Tibial artery (tissue), 4 donors: ENCODE measurements around the gene SEPTIN10.
A peak's percentile ranks its signal among the peaks of the same experiment; 100 is the strongest.
"Not testable (repeated sequence)": the region's sequence is repeated elsewhere in the genome, so short reads cannot be mapped to it uniquely, and the experiment has no call there.

Experiments
- DNase-seq, 2 donors: peaks; one replicate each; pipeline ENCODE4 v3.0.0-alpha.2; 2019
- H3K27ac ChIP-seq, 2 donors: fragments of 200-600 bp; sonication (generic) in 1 of 2; 1 replicate in 1 of 2; 2 replicates in 1 of 2; pipeline ENCODE4 v1.5.1; 2018 to 2019; ENCODE audit warnings: mild to moderate bottlenecking in 1 of 2
- H3K27me3 ChIP-seq, 2 donors: fragments of 200-600 bp; sonication (generic) in 1 of 2; one replicate each; pipeline versions ENCODE4 v1.5.1 to v1.6.0; 2016 to 2019
- H3K36me3 ChIP-seq, 3 donors: fragments of 200-600 bp; sonication (generic) in 2 of 3; one replicate each; pipeline ENCODE4 v1.5.1; 2016 to 2019; ENCODE audit warnings: mild to moderate bottlenecking in 2 of 3
- H3K4me1 ChIP-seq, 4 donors: fragments of 200-600 bp; sonication (generic) in 2 of 4; 1 replicate in 3 of 4; 2 replicates in 1 of 4; pipeline ENCODE4 v1.5.1; 2016 to 2019
- H3K4me3 ChIP-seq, 2 donors: fragments of 200-600 bp; sonication (generic) in 1 of 2; 1 replicate in 1 of 2; 2 replicates in 1 of 2; pipeline ENCODE4 v1.5.1; 2018 to 2019; ENCODE audit warnings: mild to moderate bottlenecking in 2 of 2
- H3K9me3 ChIP-seq, 3 donors: fragments of 200-600 bp; sonication (generic) in 1 of 3; one replicate each; pipeline ENCODE4 v1.5.1; 2016 to 2019
- CTCF ChIP-seq, 2 experiments: fragments of 200-600 bp in 1 of 2; fragments of 450-650 bp in 1 of 2; IDR thresholded peaks; one replicate each; pipeline ENCODE4 v1.5.1; 2017 to 2019; ENCODE audit warnings: antibody characterized with exemption in 2 of 2, mild to moderate bottlenecking in 1 of 2, moderate library complexity in 1 of 2
- intact Hi-C: fragments of 100-400 bp; cut with DNase I; formaldehyde crosslinking; loops from one replicate; pipeline ENCODE4 v1.15.0; 2023; ENCODE audit warnings: low total_unique reads

SEPTIN10 gene

DNA sequence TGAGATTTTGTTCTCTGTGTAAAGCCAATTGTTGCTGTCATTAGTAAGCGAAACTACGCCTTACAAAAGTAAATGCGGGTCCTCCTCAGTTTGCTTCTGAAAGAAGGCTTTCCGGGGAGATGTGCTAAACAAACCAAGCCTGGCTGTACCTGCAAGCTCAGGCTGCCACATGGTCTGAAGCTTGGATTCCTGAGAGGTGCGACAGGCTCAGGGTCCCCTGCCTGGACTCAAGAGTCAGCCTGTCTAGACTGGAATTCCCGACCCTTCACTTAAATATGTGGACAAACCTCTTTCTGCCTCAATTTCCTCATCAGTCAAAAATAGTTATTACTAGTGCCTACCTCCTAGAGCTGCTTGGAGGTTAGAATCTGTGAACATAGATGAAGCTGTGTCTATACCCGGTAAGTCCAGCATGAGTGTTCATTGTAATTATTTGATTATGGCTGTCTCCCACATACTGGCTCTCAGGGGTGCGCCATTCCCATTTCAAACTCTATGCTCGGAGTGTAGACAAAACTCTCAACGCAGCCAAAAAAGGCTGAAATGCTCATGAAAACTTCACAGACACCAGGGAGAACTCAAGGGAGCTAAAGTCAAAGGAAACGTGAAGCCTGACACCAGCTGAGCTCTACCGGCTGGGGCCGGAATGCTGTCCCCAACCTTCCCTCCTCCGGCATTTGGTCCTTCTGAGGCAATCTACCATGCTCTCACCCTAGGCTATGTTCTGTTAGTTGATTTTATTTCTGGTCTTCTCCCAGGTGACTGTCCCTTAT, 31.8 kb upstream of the SEPTIN10 start:
- H3K4me1 ChIP-seq = peaks cover 0 to 44% (median 36%) of the 10 kb centered on the region in 4 donors
- H3K36me3 ChIP-seq = no peaks in the 10 kb centered on the region
- H3K4me3 ChIP-seq = no peak overlapping the region
- peak overlapping the region; percentile 81 to 84 for H3K27ac ChIP-seq
- no peak for DNase-seq
- H3K9me3 ChIP-seq = no peaks in the 10 kb centered on the region
- no peak for TF ChIP-seq CTCF (IDR thresholded peaks at IDR 0.05)
- H3K27me3 ChIP-seq = no peaks in the 10 kb centered on the region
- intact Hi-C loops = loop anchor here (10.0 kb wide), 1 partner anchor 49 kb away; no protein-coding TSS in a partner anchor

- H3K9me3 ChIP-seq = no peaks in the 10 kb centered on the region
- no peak for TF ChIP-seq CTCF (IDR thresholded peaks at IDR 0.05)
- no peaks in the 10 kb centered on the region for H3K27me3 ChIP-seq
- intact Hi-C loops = loop anchor here (10.0 kb wide), 1 partner anchor 50 kb away; no protein-coding TSS in a partner anchor
- no peak overlapping the region for H3K4me3 ChIP-seq
- peak in 1 of 2 donors; percentile 77 for DNase-seq
- no peaks in the 10 kb centered on the region for H3K36me3 ChIP-seq
- peak overlapping the region; percentile 81 to 84 for H3K27ac ChIP-seq
- H3K4me1 ChIP-seq = peaks cover 0 to 44% (median 36%) of the 10 kb centered on the region in 4 donors
These were observed 31.0 kb upstream of the SEPTIN10 start for GRCh38 chr2:109644571-109645275.

GRCh38 chr2:109640000-109640399, 26.2 kb upstream of the SEPTIN10 start:
- intact Hi-C loops = loop anchor here (10.0 kb wide), 1 partner anchor 55 kb away; no protein-coding TSS in a partner anchor
- H3K27ac ChIP-seq, H3K27me3 ChIP-seq, H3K4me3 ChIP-seq, H3K36me3 ChIP-seq, DNase-seq, H3K9me3 ChIP-seq: not testable (repeated sequence)
- H3K4me1 ChIP-seq = peaks cover 0 to 17% (median 14%) of the 10 kb centered on the region in 4 donors

DNA sequence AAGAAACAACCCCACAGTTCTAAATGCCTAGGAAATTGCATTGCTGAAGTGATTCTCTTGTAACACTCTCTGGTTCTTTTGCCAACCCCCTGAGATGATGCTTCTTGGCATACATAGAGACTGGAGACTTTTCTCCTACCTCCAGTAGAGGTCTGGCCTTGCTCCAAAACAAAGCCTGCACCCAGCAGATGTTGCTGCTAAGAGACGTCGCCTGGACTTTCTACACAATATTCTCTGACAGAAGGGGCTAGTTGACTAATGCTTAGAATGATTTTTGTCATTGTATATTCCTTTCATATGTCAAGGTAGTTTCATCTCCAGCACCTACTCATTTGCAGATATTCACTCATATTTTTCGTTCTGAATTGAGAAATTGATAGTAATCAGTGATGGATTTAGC, 25.0 kb upstream of the SEPTIN10 start:
- intact Hi-C loops = no loop called here
- H3K9me3 ChIP-seq = no peaks in the 10 kb centered on the region
- no peak for TF ChIP-seq CTCF (IDR thresholded peaks at IDR 0.05)
- DNase-seq = no peak
- no peak overlapping the region for H3K27ac ChIP-seq
- H3K4me3 ChIP-seq = no peak overlapping the region
- no peaks in the 10 kb centered on the region for H3K27me3 ChIP-seq
- peaks cover 0 to 5% (median 2%) of the 10 kb centered on the region in 4 donors for H3K4me1 ChIP-seq
- H3K36me3 ChIP-seq = no peaks in the 10 kb centered on the region

DNA sequence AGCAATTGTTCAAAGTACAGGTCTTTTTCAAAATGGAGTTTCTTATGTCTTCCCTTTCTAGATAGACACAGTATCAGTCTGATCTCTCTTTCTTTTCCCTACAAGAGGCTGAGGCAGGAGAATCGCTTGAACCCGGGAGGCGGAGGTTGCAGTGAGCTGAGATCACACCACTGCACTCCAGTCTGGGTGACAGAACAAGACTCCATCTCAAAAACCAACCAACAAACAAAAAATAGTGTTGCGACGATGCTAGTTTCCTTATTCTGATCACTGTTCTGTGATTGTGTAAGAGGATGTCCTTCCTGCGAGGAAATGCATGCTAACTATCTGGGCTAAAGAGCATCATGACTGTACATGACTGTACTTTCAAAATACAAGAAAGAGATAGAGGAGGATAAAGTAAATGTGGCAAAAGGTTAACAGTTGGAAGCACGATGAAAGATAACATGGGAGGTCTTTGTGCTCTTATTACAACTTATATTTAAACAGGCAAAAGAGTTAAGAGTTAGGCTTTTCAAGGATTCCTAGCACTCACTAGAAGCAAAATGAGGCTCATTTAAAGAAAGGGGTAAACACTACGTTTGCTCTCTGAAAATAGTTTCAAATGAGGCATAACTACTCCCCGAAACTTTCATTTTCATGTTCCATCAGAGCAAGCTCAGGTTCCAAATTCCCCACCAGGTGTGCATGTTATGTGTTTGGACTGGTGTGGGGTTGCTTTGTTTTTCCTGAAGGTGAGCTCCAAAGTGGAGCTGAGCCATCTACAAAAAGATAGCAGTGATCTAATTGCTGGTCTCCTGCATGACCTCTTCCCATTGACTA, 24.2 kb upstream of the SEPTIN10 start:
- intact Hi-C loops = no loop called here
- Histone ChIP-seq H3K4me3 (no peak overlapping the region), H3K4me1 (no peaks in the 10 kb centered on the region), H3K36me3 (no peaks in the 10 kb centered on the region), H3K9me3 (no peaks in the 10 kb centered on the region), H3K27me3 (no peaks in the 10 kb centered on the region), H3K27ac (no peak overlapping the region)
- DNase-seq = no peak
- TF ChIP-seq CTCF (IDR thresholded peaks at IDR 0.05) = no peak
